Fibroblast of lung (primary cell): Measurements from ENCODE around the gene ZBTB16.

ENCODE experiments used
- EZH2 ChIP-seq: IDR thresholded peaks from 2 replicates; pipeline ENCODE4 v1.5.1; 2012; ENCODE audit warnings: low read length, control low read depth, mild to moderate bottlenecking; ENCODE audit errors: missing control alignments
- TF ChIP-seq, protein P1 (sequence below), 2 donors: IDR thresholded peaks in 1 of 2; conservative IDR thresholded peaks in 1 of 2; 1 replicate in 1 of 2; 2 replicates in 1 of 2; pipeline ENCODE4 v1.5.1; 2011 to 2012; ENCODE audit warnings: low read length in 2 of 2, control low read depth in 1 of 2, inconsistent platforms in 1 of 2, low read depth in 1 of 2, mild to moderate bottlenecking in 1 of 2

DNA sequence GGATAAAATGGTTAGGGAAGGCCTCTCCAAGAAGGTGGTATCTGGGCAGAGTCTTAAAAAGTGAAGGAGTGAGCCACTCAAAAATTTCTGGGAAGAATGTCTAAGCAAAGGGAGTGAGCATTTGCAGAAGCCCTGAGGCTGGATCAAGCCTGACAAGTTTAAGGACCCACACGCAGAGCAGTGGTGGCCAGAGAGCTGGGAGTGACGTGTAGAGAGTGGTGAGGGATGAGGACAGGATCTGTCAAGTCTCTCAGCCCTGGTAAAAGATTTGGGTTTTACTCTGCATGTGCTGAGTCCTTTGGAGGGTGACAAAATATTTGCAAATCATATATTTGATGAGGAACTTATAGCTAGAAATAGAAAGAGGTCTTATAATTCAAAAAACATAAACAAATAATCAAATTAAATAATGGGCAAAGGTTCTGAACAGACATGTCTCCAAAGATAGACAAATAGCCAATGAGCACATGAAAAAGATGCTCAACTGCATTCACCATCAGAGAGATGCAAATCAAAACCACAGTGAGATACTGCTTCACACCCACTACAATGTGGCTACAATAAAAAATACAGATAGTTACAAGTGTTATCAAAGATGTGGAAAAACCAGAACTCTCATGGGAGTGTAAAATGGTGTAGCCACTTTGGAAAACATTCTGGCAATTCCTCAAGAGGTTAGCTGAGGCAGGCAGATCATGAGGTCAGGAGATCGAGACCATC, 129.5 kb downstream of the ZBTB16 start:
- TF ChIP-seq, protein P1, sequence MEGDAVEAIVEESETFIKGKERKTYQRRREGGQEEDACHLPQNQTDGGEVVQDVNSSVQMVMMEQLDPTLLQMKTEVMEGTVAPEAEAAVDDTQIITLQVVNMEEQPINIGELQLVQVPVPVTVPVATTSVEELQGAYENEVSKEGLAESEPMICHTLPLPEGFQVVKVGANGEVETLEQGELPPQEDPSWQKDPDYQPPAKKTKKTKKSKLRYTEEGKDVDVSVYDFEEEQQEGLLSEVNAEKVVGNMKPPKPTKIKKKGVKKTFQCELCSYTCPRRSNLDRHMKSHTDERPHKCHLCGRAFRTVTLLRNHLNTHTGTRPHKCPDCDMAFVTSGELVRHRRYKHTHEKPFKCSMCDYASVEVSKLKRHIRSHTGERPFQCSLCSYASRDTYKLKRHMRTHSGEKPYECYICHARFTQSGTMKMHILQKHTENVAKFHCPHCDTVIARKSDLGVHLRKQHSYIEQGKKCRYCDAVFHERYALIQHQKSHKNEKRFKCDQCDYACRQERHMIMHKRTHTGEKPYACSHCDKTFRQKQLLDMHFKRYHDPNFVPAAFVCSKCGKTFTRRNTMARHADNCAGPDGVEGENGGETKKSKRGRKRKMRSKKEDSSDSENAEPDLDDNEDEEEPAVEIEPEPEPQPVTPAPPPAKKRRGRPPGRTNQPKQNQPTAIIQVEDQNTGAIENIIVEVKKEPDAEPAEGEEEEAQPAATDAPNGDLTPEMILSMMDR (conservative IDR thresholded peaks at IDR 0.05 in 1 of 2, IDR thresholded peaks at IDR 0.05 in 1 of 2; ENCODE audit: low read depth in 1 of 2, low read length in 2 of 2), result no peak
- no peak for TF ChIP-seq EZH2
